Activated CD4-positive, alpha-beta T cell treated with anti-CD3 and anti-CD28 coated beads for 36 hours (primary cell): Measurements from ENCODE around the gene SLC16A12. TPM values are rescaled to one million over a fixed set of nuclear protein-coding genes. Genes with fewer than 3 reads are reported as not detected.

Source experiments
- ATAC-seq: fragments of 200-7000 bp; cut with Tn5 transposase; one replicate; pipeline ENCODE4 v1.10.0; 2021; ENCODE audit warnings: mild to moderate bottlenecking, moderate library complexity
- CTCF ChIA-PET: fragments of 350-600 bp; sonication (Branson Sonifier 250); formaldehyde crosslinking; loops from one replicate; lab custom pipeline; 2021; ENCODE audit warnings: antibody characterized with exemption; lab: Charles Lee
- POLR2A ChIA-PET: fragments of 350-600 bp; sonication (Branson Sonifier 250); formaldehyde crosslinking; loops from one replicate; lab custom pipeline; 2021; ENCODE audit warnings: antibody characterized with exemption, inconsistent platforms; lab: Charles Lee
- DNase-seq: peaks from one replicate; pipeline ENCODE4 v3.0.0-alpha.2; 2020
- H3K27ac Mint-ChIP-seq: one replicate; pipeline ENCODE4 v1.8.0; 2021; ENCODE audit warnings: mixed read lengths
- H3K27me3 Mint-ChIP-seq: one replicate; pipeline ENCODE4 v1.8.0; 2021; ENCODE audit warnings: mixed read lengths
- H3K36me3 Mint-ChIP-seq: one replicate; pipeline ENCODE4 v1.8.0; 2021; ENCODE audit warnings: low read depth, mixed read lengths
- H3K4me1 Mint-ChIP-seq: one replicate; pipeline ENCODE4 v1.8.0; 2021; ENCODE audit warnings: mixed read lengths
- H3K4me3 Mint-ChIP-seq: one replicate; pipeline ENCODE4 v1.8.0; 2021; ENCODE audit warnings: mild to moderate bottlenecking, moderate library complexity, mixed read lengths
- H3K9me3 Mint-ChIP-seq: one replicate; pipeline ENCODE4 v1.8.0; 2021; ENCODE audit warnings: low read depth, mixed read lengths
- intact Hi-C, 2 experiments: fragments of 100-400 bp; cut with DNase I in 1 of 2; cut with micrococcal nuclease in 1 of 2; formaldehyde crosslinking; loops; one replicate each; pipeline versions ENCODE4 v1.14.2 to v1.15.1; 2022 to 2024; cut with DNase I, micrococcal nuclease
- total RNA-seq, 2 experiments: library from RNA; stranded (reverse); gene quantifications; one replicate each; pipeline ENCODE4 v1.2.3, GENCODE V29; 2021

The SLC16A12 gene, protein sequence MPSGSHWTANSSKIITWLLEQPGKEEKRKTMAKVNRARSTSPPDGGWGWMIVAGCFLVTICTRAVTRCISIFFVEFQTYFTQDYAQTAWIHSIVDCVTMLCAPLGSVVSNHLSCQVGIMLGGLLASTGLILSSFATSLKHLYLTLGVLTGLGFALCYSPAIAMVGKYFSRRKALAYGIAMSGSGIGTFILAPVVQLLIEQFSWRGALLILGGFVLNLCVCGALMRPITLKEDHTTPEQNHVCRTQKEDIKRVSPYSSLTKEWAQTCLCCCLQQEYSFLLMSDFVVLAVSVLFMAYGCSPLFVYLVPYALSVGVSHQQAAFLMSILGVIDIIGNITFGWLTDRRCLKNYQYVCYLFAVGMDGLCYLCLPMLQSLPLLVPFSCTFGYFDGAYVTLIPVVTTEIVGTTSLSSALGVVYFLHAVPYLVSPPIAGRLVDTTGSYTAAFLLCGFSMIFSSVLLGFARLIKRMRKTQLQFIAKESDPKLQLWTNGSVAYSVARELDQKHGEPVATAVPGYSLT
- not detected for total RNA-seq

DNA sequence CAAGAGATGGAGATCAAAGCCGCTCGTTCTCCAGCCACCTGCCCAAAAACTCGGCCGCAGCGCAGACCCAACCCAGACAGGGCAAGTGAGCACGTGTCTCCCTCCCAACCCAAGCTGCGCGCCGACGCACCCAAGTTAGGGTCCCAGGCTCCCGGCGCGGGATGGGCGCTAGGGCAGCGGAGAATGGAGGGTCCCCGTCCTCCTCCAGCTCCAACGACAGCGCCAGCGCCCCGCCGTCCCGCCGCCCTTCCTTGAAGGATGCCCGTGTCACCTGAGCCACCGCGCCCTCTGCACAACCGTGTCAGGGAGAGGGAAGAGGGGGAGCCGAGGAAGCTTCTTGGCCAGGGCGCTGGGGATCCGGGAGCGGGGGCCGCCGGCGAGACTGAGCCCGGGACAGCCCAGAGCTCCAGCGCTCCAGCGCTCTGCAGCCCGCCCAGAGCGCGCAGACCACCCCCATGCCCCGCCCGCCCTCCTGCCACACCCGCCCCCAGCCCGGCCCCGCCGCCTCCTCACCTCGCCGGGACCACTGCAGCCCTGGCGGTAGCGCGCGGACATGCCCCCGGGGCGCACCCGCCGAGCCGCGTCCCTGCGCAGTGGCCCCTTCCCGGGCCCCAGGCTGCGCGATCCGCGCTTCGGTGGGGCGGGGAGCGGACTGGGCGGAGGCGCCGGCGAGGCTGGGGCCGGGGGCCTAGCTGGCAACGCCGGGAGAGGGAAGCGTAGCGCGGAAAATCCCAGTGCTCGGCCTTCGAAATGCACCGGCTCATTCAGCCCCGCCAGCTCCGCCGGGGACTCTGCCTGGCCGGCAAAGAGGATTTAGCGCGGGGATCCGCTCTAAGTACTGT, at the start of gene SLC16A12:
Gene SLC16A12, minus strand, starts transcription at position 424 of the 842 bp plus-strand sequence. CDS start 73,016 bp downstream, outside the sequence.
- peaks cover 11% of the 10 kb centered on the region for H3K4me1 Mint-ChIP-seq
- H3K36me3 Mint-ChIP-seq = no peaks in the 10 kb centered on the region
- H3K9me3 Mint-ChIP-seq = no peaks in the 10 kb centered on the region
- H3K27me3 Mint-ChIP-seq = peaks cover 67% of the 10 kb centered on the region
- H3K27ac Mint-ChIP-seq = no peak within 1 kb of the TSS
- DNase-seq = peak; percentile 14
- POLR2A ChIA-PET = no interaction called here
- CTCF ChIA-PET = no interaction called here
- ATAC-seq = peak; percentile 33
- peak within 1 kb of the TSS; percentile 19 for H3K4me3 Mint-ChIP-seq
- intact Hi-C loops = no loop called here

DNA sequence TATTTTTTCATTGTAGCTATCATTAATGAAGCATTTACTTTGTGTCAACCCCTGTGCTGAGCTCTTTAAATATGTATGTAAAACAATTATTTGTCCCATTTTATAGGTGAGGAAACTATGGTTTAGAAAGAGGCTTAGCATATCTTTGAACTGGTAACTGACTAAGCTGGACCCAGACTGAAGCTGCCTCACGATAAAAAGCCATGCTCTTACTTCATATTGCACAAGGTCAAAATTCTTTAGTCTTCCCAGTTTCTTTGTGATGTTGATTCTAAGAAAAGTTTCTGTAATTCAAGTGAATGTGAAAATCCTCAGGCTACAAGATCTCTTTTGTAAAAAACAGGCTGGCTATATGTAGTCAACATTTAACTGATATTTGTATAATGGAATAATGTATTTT, 46.6 kb upstream of the SLC16A12 start:
- no peak for ATAC-seq
- POLR2A ChIA-PET = no interaction called here
- H3K9me3 Mint-ChIP-seq = no peaks in the 10 kb centered on the region

DNA sequence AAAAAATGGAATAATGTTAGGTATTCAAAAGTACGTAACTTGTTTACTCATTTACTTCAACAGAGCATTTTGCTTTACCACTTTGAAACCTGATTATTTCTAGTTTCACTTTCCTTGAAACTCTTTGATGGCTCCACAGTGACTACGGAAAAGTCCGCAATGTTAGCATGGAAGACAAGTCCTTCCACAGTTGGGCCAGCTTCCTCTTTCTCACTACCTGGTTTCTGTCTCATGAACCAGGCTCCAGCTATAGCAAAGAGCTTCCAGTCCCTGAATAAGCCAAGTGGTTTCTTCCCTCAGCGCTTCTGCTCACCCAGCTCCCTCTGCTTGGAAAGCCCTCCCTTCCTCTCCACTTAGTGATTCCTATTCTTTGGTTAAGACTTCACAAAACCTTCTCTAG, 44.8 kb upstream of the SLC16A12 start:
- intact Hi-C loops = no loop called here
- H3K4me1 Mint-ChIP-seq = no peaks in the 10 kb centered on the region
- H3K27ac Mint-ChIP-seq = no peak overlapping the region
- DNase-seq (no peak), ATAC-seq (no peak)
- no peaks in the 10 kb centered on the region for H3K27me3 Mint-ChIP-seq
- no peak overlapping the region for H3K4me3 Mint-ChIP-seq
- CTCF ChIA-PET = interaction anchor here (0.6 to 1.2 kb wide), 4 partner anchors 98 to 632 kb away, joined by 3 to 4 read pairs (median 4); partner anchors contain the start of gene KIF20B
- H3K9me3 Mint-ChIP-seq = no peaks in the 10 kb centered on the region
- H3K36me3 Mint-ChIP-seq = no peaks in the 10 kb centered on the region
- POLR2A ChIA-PET = interaction anchor here (0.6 kb wide), 1 partner anchor 9 kb away, joined by 3 read pairs; no protein-coding TSS in a partner anchor

More for the DNA sequence above, 46.6 kb upstream of the SLC16A12 start:
- CTCF ChIA-PET = no interaction called here
- H3K4me3 Mint-ChIP-seq = no peak overlapping the region
- no peaks in the 10 kb centered on the region for H3K36me3 Mint-ChIP-seq
- no peak overlapping the region for H3K27ac Mint-ChIP-seq
- no peaks in the 10 kb centered on the region for H3K4me1 Mint-ChIP-seq
- intact Hi-C loops = no loop called here
- DNase-seq = no peak
- no peaks in the 10 kb centered on the region for H3K27me3 Mint-ChIP-seq

DNA sequence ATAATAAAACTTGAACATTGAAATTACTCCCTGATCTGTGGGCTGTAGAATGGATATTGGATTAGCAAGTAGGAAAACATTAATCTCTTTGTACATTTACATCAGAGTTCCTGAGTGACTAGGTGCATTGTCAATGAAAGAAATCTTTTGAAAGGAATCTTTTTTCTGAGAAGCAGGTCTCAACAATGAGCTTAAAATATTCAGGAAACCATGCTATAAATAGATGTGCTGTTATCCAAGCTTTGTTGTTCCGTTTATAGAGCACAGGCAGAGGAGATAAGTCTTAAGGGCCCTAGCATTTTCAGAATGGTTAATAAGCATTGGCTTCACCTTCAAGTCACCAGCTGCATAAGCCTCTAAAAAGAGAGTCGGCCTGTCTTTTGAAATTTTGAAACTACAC, 41.3 kb upstream of the SLC16A12 start:
- no peaks in the 10 kb centered on the region for H3K36me3 Mint-ChIP-seq
- no peaks in the 10 kb centered on the region for H3K4me1 Mint-ChIP-seq
- POLR2A ChIA-PET = no interaction called here
- no peaks in the 10 kb centered on the region for H3K9me3 Mint-ChIP-seq
- no peak overlapping the region for H3K4me3 Mint-ChIP-seq
- ATAC-seq = no peak
- no peak overlapping the region for H3K27ac Mint-ChIP-seq
- no peaks in the 10 kb centered on the region for H3K27me3 Mint-ChIP-seq
- CTCF ChIA-PET = interaction anchor here (1.2 kb wide), 1 partner anchor 12 kb away, joined by 3 read pairs; no protein-coding TSS in a partner anchor
- intact Hi-C loops = no loop called here
- no peak for DNase-seq

DNA sequence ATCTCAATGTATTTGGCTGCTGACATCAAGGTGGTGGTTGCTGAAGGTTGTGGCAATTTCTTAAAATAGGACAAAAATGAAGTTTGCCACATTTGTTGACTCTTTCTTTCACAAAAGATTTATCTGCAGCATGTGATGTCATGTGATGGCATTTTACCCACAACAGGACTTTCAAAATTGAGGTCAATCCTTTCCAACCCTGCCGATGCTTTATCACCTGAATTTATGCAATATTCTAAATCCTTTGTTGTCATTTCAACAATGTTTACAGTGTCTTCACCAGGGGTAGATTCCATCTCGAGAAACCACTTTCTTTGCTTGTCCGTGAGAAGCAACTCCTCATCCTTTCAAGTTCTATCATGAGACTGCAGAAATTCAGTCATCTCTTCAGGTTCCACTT, 40.6 kb upstream of the SLC16A12 start:
- ChIA-PET CTCF (no interaction called here), POLR2A (no interaction called here)
- Mint-ChIP-seq H3K27ac (no peak overlapping the region), H3K27me3 (no peaks in the 10 kb centered on the region), H3K4me1 (no peaks in the 10 kb centered on the region), H3K4me3 (no peak overlapping the region), H3K36me3 (no peaks in the 10 kb centered on the region), H3K9me3 (no peaks in the 10 kb centered on the region)
- ATAC-seq = no peak
- intact Hi-C loops = no loop called here
- DNase-seq = no peak

DNA sequence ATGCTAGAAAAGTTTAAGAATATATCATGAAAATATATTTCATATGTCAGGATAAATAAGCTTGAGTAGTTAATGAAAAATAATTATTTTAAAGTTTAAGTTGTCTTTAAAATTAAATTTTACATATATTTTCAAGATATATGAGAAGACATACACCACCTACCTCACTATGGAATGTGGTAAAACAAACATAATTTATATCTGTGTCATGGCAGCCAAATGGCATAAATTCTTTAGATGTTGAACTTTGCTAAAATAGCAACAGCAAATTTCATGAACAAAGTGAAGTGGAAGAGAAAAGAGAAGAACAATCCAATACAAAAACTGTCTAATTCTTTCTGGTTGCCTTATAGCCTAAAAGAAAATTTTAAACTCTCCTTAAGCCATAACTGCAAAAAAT, 39.6 kb upstream of the SLC16A12 start:
- Mint-ChIP-seq H3K4me3 (no peak overlapping the region), H3K27ac (no peak overlapping the region), H3K4me1 (no peaks in the 10 kb centered on the region), H3K36me3 (no peaks in the 10 kb centered on the region), H3K9me3 (no peaks in the 10 kb centered on the region), H3K27me3 (no peaks in the 10 kb centered on the region)
- no peak for ATAC-seq
- ChIA-PET POLR2A (no interaction called here), CTCF (no interaction called here)
- intact Hi-C loops = no loop called here
- DNase-seq = no peak

DNA sequence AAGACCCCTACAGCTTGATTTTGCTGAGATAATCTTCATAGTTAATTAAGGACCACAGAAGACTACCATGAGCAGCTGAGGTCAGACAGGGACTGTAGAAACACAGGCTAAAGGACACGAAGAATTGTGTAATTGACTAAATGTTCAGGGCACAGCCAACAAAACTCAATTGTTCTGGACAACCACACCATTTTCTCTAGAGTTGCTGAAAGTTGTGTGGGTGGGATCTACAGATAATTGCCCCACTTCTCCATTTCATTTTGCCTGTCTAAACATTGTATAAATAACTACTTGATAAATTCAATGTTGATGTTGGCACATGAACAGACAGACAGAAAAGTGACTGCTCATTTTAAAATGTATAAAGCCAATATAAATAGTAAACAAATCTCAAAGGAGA, 39.0 kb upstream of the SLC16A12 start:
- no peak overlapping the region for H3K4me3 Mint-ChIP-seq
- no peak for DNase-seq
- H3K27me3 Mint-ChIP-seq = no peaks in the 10 kb centered on the region
- CTCF ChIA-PET = no interaction called here
- H3K27ac Mint-ChIP-seq = no peak overlapping the region
- H3K9me3 Mint-ChIP-seq = no peaks in the 10 kb centered on the region
- POLR2A ChIA-PET = no interaction called here
- intact Hi-C loops = no loop called here
- H3K36me3 Mint-ChIP-seq = no peaks in the 10 kb centered on the region
- no peaks in the 10 kb centered on the region for H3K4me1 Mint-ChIP-seq
- ATAC-seq = no peak

DNA sequence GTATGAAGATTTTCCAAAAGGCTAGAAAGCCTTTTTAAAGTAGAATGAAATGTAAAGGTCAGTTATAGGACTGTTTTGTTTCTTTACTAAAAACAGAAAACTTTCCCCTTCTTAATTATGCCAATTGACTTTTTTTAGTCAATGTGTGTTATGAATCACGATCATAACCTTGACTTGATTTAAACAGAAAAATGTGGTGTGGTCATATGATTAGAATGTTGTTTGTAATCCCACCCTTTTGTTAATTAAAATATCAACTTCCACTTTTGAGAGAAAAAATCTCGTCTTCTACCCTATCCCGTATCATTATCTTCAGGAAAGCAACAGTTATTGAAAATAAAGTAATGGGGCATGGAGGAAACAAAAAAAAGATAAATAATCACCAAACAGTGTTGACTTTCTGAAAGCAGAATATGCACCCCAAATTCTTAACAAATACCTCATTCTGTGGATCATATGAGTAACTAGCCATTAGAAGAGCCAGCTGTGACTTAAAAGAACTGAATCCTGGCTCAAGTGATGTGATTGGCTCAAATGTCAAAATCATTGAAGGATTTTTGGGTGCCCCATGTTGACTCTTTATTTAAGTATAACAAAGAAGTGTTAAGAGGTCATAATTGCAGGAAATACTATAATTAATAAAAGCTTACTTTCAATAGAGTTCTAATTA, 32.3 kb upstream of the SLC16A12 start:
- POLR2A ChIA-PET = no interaction called here
- peaks cover 6% of the 10 kb centered on the region for H3K27me3 Mint-ChIP-seq
- H3K4me1 Mint-ChIP-seq = no peaks in the 10 kb centered on the region
- CTCF ChIA-PET = interaction anchor here (0.6 to 1.3 kb wide), 3 partner anchors 15 to 527 kb away, joined by 3 read pairs; no protein-coding TSS in a partner anchor
- H3K36me3 Mint-ChIP-seq = no peaks in the 10 kb centered on the region
- DNase-seq = no peak
- H3K9me3 Mint-ChIP-seq = no peaks in the 10 kb centered on the region
- no peak for ATAC-seq
- intact Hi-C loops = loop anchor here in 1 of 2 experiments (10.0 kb wide), 1 partner anchor 533 kb away; no protein-coding TSS in a partner anchor
- H3K27ac Mint-ChIP-seq = no peak overlapping the region
- H3K4me3 Mint-ChIP-seq = no peak overlapping the region

DNA sequence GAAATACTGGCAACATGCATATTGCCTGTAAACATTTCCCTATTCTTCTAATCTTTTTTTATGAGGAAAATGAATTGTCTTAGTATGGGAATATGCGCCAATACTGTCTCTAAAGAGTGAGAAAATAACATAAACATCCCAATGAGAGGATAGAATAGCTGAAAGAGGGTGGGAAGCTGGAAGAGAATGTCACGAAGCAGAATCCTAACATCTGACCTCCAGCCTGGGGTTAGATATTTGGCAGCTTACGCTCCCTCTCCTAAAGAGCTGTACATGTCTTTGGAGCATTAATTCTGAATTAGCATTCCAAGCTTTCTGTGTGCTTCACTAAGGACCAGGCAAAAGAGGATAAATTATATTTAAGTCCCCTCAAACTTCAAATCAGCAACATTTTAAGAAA, 31.6 kb upstream of the SLC16A12 start:
- ATAC-seq = no peak
- intact Hi-C loops = loop anchor here in 1 of 2 experiments (10.0 kb wide), 1 partner anchor 532 kb away; no protein-coding TSS in a partner anchor
- ChIA-PET POLR2A (no interaction called here), CTCF (interaction anchor here (0.7 to 1.3 kb wide), 3 partner anchors 15 to 148 kb away, joined by 3 to 4 read pairs (median 3); no protein-coding TSS in a partner anchor)
- Mint-ChIP-seq H3K4me1 (no peaks in the 10 kb centered on the region), H3K36me3 (no peaks in the 10 kb centered on the region), H3K27ac (no peak overlapping the region), H3K9me3 (no peaks in the 10 kb centered on the region), H3K27me3 (peaks cover 6% of the 10 kb centered on the region), H3K4me3 (no peak overlapping the region)
- DNase-seq = no peak

DNA sequence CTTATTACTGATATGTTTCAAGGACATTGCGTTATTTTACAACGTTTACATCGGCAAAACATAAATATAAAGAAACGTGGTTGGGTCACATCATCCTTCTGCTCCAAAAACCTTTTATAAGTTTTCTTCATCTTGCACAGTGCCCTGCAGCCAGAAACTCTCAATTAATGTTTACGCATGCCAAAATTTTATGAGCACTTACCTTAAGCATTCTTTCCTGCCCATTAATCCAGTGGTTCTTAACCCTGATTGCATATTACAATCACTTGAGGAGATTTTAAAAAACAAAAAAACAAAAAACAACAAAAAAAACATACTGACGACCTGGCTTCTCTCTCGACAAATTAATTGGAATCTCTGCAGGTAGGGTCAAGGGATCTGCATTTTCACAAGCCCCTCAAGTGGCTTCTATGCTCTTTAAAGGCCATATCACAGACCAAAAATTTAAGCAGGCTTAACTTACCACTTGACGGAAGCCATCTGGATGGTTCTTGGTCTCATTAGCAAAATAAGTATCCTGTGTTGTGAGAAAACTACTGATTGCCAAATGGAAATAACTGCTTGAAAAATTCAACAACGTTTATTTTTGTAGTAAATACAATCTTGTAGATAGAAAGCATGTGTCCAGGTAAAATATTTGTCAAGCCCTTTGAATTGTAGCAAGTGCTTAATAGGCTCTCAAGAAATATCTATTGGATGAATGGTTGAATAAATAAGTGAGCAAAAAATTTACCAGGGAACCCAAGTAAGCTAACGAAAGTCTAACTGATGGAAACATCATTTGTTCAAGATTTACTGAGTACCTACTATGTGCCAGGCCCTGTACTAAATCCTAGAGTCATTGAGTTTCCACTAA, 30.9 kb upstream of the SLC16A12 start:
- no peaks in the 10 kb centered on the region for H3K36me3 Mint-ChIP-seq
- H3K4me3 Mint-ChIP-seq = no peak overlapping the region
- H3K4me1 Mint-ChIP-seq = no peaks in the 10 kb centered on the region
- DNase-seq (no peak), ATAC-seq (no peak)
- ChIA-PET POLR2A (no interaction called here), CTCF (interaction anchor here (0.6 to 1.3 kb wide), 3 partner anchors 21 to 147 kb away, joined by 3 to 4 read pairs (median 3); no protein-coding TSS in a partner anchor)
- no peaks in the 10 kb centered on the region for H3K9me3 Mint-ChIP-seq
- peaks cover 6% of the 10 kb centered on the region for H3K27me3 Mint-ChIP-seq
- no peak overlapping the region for H3K27ac Mint-ChIP-seq
- intact Hi-C loops = loop anchor here in 1 of 2 experiments (10.0 kb wide), 1 partner anchor 532 kb away; no protein-coding TSS in a partner anchor
